Ishikawa (cell line): ENCODE measurements around the gene ATP1B1.

Source experiments
- CEBPB ChIP-seq: IDR thresholded peaks from 2 replicates; pipeline ENCODE4 v1.6.1; 2012
- EGR1 ChIP-seq: IDR thresholded peaks from 2 replicates; pipeline ENCODE4 v1.6.1; 2012
- EP300 ChIP-seq: IDR thresholded peaks from 2 replicates; pipeline ENCODE4 v1.6.1; 2012; ENCODE audit warnings: borderline replicate concordance
- FOXM1 ChIP-seq: IDR thresholded peaks from 2 replicates; pipeline ENCODE4 v1.6.1; 2012; ENCODE audit warnings: low read depth, borderline replicate concordance
- MAX ChIP-seq: IDR thresholded peaks from 2 replicates; pipeline ENCODE4 v1.6.1; 2012
- RAD21 ChIP-seq: IDR thresholded peaks from 2 replicates; pipeline ENCODE4 v1.6.1; 2012; ENCODE audit warnings: low read depth
- TAF1 ChIP-seq: IDR thresholded peaks from 2 replicates; pipeline ENCODE4 v1.6.1; 2012; ENCODE audit warnings: low read depth, mild to moderate bottlenecking
- TCF12 ChIP-seq: IDR thresholded peaks from 2 replicates; pipeline ENCODE4 v1.6.1; 2012; ENCODE audit warnings: low read depth
- TEAD4 ChIP-seq: IDR thresholded peaks from 2 replicates; pipeline ENCODE4 v1.6.1; 2012
- YY1 ChIP-seq: IDR thresholded peaks from 2 replicates; pipeline ENCODE4 v1.6.1; 2012; ENCODE audit warnings: low read depth
- ZBTB7A ChIP-seq: IDR thresholded peaks from 2 replicates; pipeline ENCODE4 v1.6.1; 2012; ENCODE audit warnings: low read depth

- TF ChIP-seq CEBPB (no peak), YY1 (no peak), FOXM1 (no peak), TAF1 (no peak), RAD21 (no peak), TCF12 (no peak), MAX (no peak), TEAD4 (no peak), EP300 (no peak), ZBTB7A (no peak), EGR1 (no peak)
These were observed 35.6 kb downstream of the ATP1B1 start for GRCh38 chr1:169142129-169142528.
